VCaP (cell line): Measurements from ENCODE around the gene ASAP2.

Source experiments
- H3K27ac ChIP-seq: fragments of 450-650 bp; 2 replicates; pipeline ENCODE4 v1.5.1; 2017
- CTCF ChIP-seq: fragments of 450-650 bp; conservative IDR thresholded peaks from 2 replicates; pipeline ENCODE4 v1.5.1; 2017; ENCODE audit warnings: mild to moderate bottlenecking, moderate library complexity

The ASAP2 gene

DNA sequence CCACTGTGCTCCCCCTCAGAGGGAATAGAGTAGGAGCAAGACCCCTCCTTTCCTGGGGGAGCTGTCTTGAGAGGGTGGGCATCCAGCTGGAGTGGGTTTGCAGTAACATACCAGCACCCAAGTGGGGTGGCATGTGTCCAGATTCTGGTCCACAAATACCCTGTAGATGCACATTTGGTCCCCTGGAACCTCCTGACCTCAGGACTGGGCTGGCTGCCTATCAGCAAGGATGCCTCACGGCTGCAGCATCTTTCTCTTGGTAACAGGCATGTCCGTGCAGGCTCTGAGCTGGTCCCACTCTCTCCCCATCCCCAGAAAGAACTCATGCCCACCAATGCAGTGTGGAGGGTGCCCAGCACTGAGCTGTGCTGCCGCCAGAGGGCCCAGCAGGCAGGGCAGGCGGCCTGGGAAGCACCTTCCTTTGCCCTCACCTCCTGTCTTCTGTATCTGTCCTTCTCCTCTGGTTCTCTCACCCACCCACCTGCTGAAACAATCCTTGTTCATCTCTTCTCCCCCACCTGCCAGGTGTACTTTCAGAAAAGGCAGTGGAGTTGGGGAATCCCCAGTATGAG, 169.3 kb downstream of the ASAP2 start:
- TF ChIP-seq CTCF, result no peak
- H3K27ac ChIP-seq, result no peak overlapping the region

DNA sequence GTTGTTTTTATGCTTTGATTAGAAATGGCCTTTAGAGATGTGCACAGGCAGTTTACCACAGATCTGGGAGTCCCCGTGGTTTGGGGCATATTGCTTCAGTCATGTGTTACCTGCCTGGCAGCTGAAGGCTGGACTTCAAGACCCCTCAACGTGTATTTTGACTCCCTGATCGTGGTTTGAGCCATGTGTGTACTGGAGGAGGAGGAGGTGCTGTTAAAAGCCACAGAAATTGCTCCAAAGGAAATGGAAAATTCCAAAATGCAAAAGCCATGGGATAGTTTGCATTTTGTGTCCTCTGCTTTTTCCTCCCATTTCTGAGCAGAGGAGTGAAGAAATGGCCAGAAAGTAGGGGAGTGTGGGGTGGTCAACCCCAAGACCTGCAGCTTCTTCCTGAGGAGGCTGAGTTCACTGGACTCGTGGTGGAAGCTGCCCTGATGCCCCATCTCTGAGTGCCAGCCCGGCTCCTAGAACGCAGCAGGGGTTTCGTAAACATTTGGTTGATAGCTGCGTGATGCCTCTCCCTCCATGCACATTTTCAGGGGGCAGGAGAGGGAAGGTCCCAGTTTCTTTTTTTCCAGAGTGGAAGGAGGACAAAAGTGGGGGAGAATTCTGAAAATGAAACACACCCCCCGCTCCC, 171.0 kb downstream of the ASAP2 start:
- H3K27ac ChIP-seq, result no peak overlapping the region

DNA sequence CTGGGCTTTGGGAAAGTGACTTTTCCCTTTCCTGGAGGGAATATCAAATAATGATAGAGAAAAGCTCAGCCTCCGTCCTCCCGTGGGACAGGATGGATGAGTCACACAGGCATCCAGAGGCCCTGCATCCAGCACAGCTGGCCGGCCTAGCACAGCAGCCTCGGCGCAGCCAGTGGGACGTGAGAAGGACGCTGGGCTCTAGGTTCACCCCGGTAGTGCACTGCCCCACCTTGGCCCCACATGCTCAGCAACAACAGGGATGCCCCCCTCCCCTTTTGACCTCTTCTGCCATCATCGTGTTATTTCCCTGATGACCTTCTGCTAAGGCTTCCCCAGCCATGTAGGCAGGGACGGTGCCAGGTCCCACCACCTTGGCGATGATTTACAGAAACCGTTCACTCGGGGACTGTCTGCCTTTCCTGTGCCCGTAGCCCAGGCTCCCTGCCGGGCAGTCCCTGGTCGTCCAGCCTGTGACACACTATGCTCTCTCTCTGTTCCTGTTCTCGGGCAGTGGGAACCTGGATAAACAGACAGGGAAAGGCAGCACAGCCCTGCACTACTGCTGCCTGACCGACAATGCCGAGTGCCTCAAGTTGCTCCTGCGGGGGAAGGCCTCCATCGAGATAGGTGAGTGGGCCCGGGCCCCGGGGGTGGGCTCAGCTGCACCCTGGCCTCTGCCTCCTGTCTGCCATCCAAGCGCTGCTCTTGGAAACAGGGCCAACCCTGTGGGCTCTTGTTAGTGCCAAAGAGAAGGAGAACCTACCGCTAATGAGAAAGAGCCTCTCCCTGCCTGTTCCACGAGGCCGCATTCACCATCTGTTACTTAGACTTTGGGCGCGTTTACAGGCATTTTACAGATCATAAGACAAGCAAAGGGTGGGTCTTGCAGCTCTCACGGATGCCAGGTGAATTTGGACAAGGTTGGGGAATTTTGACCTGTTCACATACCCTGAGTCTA, 172.1 kb downstream of the ASAP2 start:
- no peak for TF ChIP-seq CTCF
- no peak overlapping the region for H3K27ac ChIP-seq

More for the DNA sequence above, 171.0 kb downstream of the ASAP2 start:
- no peak for TF ChIP-seq CTCF

DNA sequence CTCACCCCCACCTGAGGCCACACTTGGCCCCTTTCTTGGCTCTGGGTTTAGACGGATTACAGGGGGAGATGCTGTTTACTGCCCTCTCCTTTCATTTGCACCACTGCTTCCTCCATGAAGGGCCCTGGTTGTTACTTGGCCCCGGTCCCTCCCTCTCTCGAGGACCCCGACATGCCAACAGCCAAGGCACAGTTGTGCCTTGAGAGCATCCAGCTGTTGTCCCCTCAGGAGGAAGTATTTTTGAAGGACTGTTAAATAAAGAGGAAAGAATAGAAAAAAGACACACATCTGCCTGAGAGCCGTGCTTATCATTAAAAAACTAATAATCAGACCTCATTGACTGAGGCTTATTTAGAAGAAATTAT, 172.8 kb downstream of the ASAP2 start:
- no peak for TF ChIP-seq CTCF
- no peak overlapping the region for H3K27ac ChIP-seq

GRCh38 chr2:9380702-9381628, 174.4 kb downstream of the ASAP2 start:
- H3K27ac ChIP-seq, result no peak overlapping the region

DNA sequence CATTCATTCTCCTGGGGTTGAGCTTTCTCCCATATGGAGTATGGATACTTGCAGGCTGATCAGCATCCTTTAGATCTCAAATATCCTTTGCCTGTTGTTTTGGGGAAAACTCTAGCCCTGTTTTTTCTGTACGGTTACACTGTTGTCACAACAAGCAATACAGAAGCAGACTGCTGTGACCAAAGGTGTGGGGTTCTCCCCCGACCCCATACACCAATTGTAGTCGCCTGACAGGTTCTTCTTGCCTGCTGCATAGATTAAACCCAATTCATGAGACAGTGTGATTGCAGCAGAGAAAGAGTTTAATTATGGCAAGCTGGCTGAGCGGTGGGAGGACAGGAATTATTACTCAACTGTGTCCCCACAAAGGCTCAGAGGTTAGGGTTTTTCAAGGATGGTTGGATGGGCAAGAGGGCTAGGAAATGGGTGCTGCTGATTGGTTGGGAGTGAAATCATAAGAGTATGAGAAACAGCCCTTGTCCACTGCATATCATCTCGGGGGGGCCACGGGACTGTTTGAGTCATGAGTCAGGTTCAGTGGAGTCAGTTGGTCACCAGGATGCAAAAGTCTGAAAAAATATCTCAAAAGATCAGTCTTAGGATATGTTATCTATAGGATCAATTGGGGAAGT, 176.1 kb downstream of the ASAP2 start:
- H3K27ac ChIP-seq, result no peak overlapping the region

More at GRCh38 chr2:9380702-9381628, 174.4 kb downstream of the ASAP2 start:
- TF ChIP-seq CTCF, result no peak

More for the DNA sequence above, 176.1 kb downstream of the ASAP2 start:
- no peak for TF ChIP-seq CTCF
